HEK293T (cell line): Measurements from ENCODE around the gene SCG5.
"Not testable (repeated sequence)": the region's sequence is repeated elsewhere in the genome, so short reads cannot be mapped to it uniquely, and the experiment has no call there.

Source experiments
- L3MBTL2 ChIP-seq: fragments of 450-650 bp; conservative IDR thresholded peaks from 2 replicates; pipeline ENCODE4 v1.6.1; 2016; ENCODE audit warnings: mild to moderate bottlenecking
- SP1 ChIP-seq: fragments of 450-650 bp; IDR thresholded peaks from 2 replicates; pipeline ENCODE4 v1.6.1; 2017
- SUZ12 ChIP-seq: fragments of 450-650 bp; IDR thresholded peaks from 2 replicates; pipeline ENCODE4 v1.6.1; 2016; ENCODE audit warnings: mild to moderate bottlenecking

- TF ChIP-seq L3MBTL2, SUZ12, SP1: not testable (repeated sequence)
Observed at GRCh38 chr15:32593151-32593550, 48.4 kb upstream of the SCG5 start, which contains the start of gene GOLGA8N.
